Motor neuron (in vitro differentiated cells): ENCODE results near the gene TBRG4. TPM values are rescaled to one million over a fixed set of nuclear protein-coding genes. Genes with fewer than 3 reads are reported as not detected.
"Not testable (repeated sequence)": the region's sequence is repeated elsewhere in the genome, so short reads cannot be mapped to it uniquely, and the experiment has no call there.

Experiments used
- ATAC-seq, 8 experiments: fragments of 200-7000 bp; cut with Tn5 transposase; replicated peaks in 6 of 8; 2 replicates each; pipeline ENCODE4 v1.8.0; 2021; ENCODE audit warnings: mild to moderate bottlenecking in 8 of 8, moderate library complexity in 8 of 8
- H3K27ac ChIP-seq, 2 donors: fragments of 250-450 bp; sonication (Bioruptor Pico); 2 replicates each; pipeline ENCODE4 v1.9.0; 2021; ENCODE audit warnings: antibody characterized with exemption in 2 of 2, mild to moderate bottlenecking in 2 of 2, moderate library complexity in 1 of 2
- H3K4me1 ChIP-seq, 2 donors: fragments of 250-450 bp; sonication (Bioruptor Pico); replicated peaks in 1 of 2; 2 replicates each; pipeline ENCODE4 v1.6.1; 2021; ENCODE audit warnings: antibody characterized with exemption in 2 of 2, mild to moderate bottlenecking in 2 of 2, moderate library complexity in 1 of 2
- H3K4me3 ChIP-seq, 5 donors: fragments of 250-450 bp; sonication (Bioruptor Pico); 2 replicates each; pipeline ENCODE4 v1.9.0; 2021; ENCODE audit warnings: antibody characterized with exemption in 5 of 5, mild to moderate bottlenecking in 5 of 5, moderate library complexity in 4 of 5
- WGBS, 10 experiments: fragments of 450-650 bp; shearing (Covaris generic); methylation state at CpG; one replicate each; pipeline ENCODE4 v1.0.0; 2022; 5-methylcytosine and 5-hydroxymethylcytosine counted together
- in situ Hi-C, 9 experiments: fragments of 400-800 bp; cut with MboI; loops; one replicate each; pipeline ENCODE4 v1.15.0; 2021; ENCODE audit warnings: low sequenced_read_pairs in 9 of 9, low pct_unique_long_range_greater_than_20kb in 2 of 9; ENCODE audit not compliant: unreplicated experiment in 9 of 9
- total RNA-seq, 8 experiments: library from RNA; unstranded; fragments of 300-600 nt; gene quantifications; 2 replicates each; pipeline versions ENCODE4 v1.2.3 to v1.2.4, GENCODE V29; 2022

Gene TBRG4
- 100 to 1,000 TPM in 1 of 8 experiments, 10 to 100 TPM in 7; 27.4 to 104 (median 44.1) TPM for total RNA-seq

- H3K4me3 ChIP-seq: peak within 1 kb of the TSS; percentile 61 to 78 (median 73)
- peaks cover 12 to 15% of the 10 kb centered on the region in 2 donors for H3K4me1 ChIP-seq
- 0 to 20% (median 0%) methylated on average over 1 to 30 of the region's 64 CpGs; no CpG with 5 or more reads in 1 of the 10 experiments for WGBS, 10 experiments
- peak within 1 kb of the TSS; percentile 92 to 97 for H3K27ac ChIP-seq
- peak; percentile 88 to 97 (median 96) for ATAC-seq
- in situ Hi-C loops: loop anchor here in 2 of 9 experiments (25.0 kb wide), 2 partner anchors 249 to 524 kb away; partner anchors contain the start of gene TMED4 (in 1 of the 2)
These were observed at the start of gene TBRG4 for GRCh38 chr7:45111298-45112223. TBRG4 (minus strand) TSS chr7:45111697; CDS start chr7:45109237, 2,460 bp downstream.

GRCh38 chr7:45161138-45161537 lies 49.6 kb upstream of the TBRG4 start:
- Histone ChIP-seq H3K4me1 (peaks cover 4 to 8% of the 10 kb centered on the region in 2 donors), H3K4me3 (no peak overlapping the region), H3K27ac (no peak overlapping the region)
- ATAC-seq: no peak
- WGBS, 10 experiments: 20% methylated on average over 1 of the region's 4 CpGs; no CpG with 5 or more reads in 9 of the 10 experiments
- in situ Hi-C loops: loop anchor here in 6 of 9 experiments (25.0 kb wide), 2 partner anchors 101 to 701 kb away; partner anchors contain the start of gene CCDC201 (in 5 of the 6)

GRCh38 chr7:45160417-45160881 lies 49.0 kb upstream of the TBRG4 start:
- in situ Hi-C loops: loop anchor here in 6 of 9 experiments (25.0 kb wide), 2 partner anchors 102 to 702 kb away; partner anchors contain the start of gene CCDC201 (in 5 of the 6)
- no peak overlapping the region for H3K4me3 ChIP-seq
- WGBS, 10 experiments: 14 to 61% (median 30%) methylated on average over 1 to 10 of the region's 10 CpGs; no CpG with 5 or more reads in 3 of the 10 experiments
- peak in 3 of 8 experiments; percentile 38 to 48 (median 39) for ATAC-seq
- H3K27ac ChIP-seq: no peak overlapping the region
- peaks cover 4 to 8% of the 10 kb centered on the region in 2 donors for H3K4me1 ChIP-seq

- in situ Hi-C loops: loop anchor here (10.0 to 25.0 kb wide), 5 partner anchors 96 to 706 kb away; partner anchors contain the start of gene CCDC201 (in 5 of the 9)
- peaks cover 4 to 8% of the 10 kb centered on the region in 2 donors for H3K4me1 ChIP-seq
- WGBS, 10 experiments: 29 to 100% (median 80%) methylated on average over 1 to 2 of the region's 4 CpGs; no CpG with 5 or more reads in 5 of the 10 experiments
- ATAC-seq: no peak
- H3K4me3 ChIP-seq: no peak overlapping the region
- no peak overlapping the region for H3K27ac ChIP-seq
These were observed 47.8 kb upstream of the TBRG4 start for GRCh38 chr7:45159296-45159695.

- WGBS, 10 experiments: 0 to 100% (median 100%) methylated on average over 1 of the region's 1 CpG; no CpG with 5 or more reads in 7 of the 10 experiments
- peaks cover 4 to 8% of the 10 kb centered on the region in 2 donors for H3K4me1 ChIP-seq
- in situ Hi-C loops: loop anchor here (10.0 to 25.0 kb wide), 5 partner anchors 96 to 706 kb away; partner anchors contain the start of gene CCDC201 (in 5 of the 9)
- H3K4me3 ChIP-seq: no peak overlapping the region
- ATAC-seq: no peak
- H3K27ac ChIP-seq: no peak overlapping the region
These were observed 47.0 kb upstream of the TBRG4 start for GRCh38 chr7:45158471-45158870.

GRCh38 chr7:45157653-45158401 lies 46.3 kb upstream of the TBRG4 start, which contains the start of gene RAMP3:
RAMP3 (plus strand) TSS chr7:45157791; CDS start chr7:45157829, 38 bp downstream.
- no peak within 1 kb of the TSS for H3K27ac ChIP-seq
- ATAC-seq: peak in 6 of 8 experiments; percentile 18 to 57 (median 25)
- H3K4me1 ChIP-seq: peaks cover 4 to 8% of the 10 kb centered on the region in 2 donors
- WGBS, 10 experiments: 0 to 90% (median 46%) methylated on average over 1 to 14 of the region's 56 CpGs; no CpG with 5 or more reads in 7 of the 10 experiments
- in situ Hi-C loops: loop anchor here (10.0 to 25.0 kb wide), 5 partner anchors 97 to 707 kb away; partner anchors contain the start of gene CCDC201 (in 5 of the 9)
- H3K4me3 ChIP-seq: peak within 1 kb of the TSS in 2 of 5 donors; percentile 8 to 10

- in situ Hi-C loops: loop anchor here (10.0 to 25.0 kb wide), 5 partner anchors 98 to 708 kb away; partner anchors contain the start of gene CCDC201 (in 5 of the 9)
- Histone ChIP-seq H3K4me1 (peaks cover 4 to 8% of the 10 kb centered on the region in 2 donors), H3K4me3 (peak overlapping the region in 2 of 5 donors; percentile 8 to 10), H3K27ac (no peak overlapping the region)
- WGBS, 10 experiments: no CpG with 5 or more reads among the region's 14 CpGs
- no peak for ATAC-seq
These were observed 45.8 kb upstream of the TBRG4 start for GRCh38 chr7:45157286-45157652.

- in situ Hi-C loops: loop anchor here (10.0 to 25.0 kb wide), 5 partner anchors 98 to 708 kb away; partner anchors contain the start of gene CCDC201 (in 5 of the 9)
- H3K4me3 ChIP-seq: no peak overlapping the region
- 60 to 100% (median 95%) methylated on average over 1 to 4 of the region's 8 CpGs; no CpG with 5 or more reads in 3 of the 10 experiments for WGBS, 10 experiments
These were observed 45.2 kb upstream of the TBRG4 start for GRCh38 chr7:45156516-45157272.

GRCh38 chr7:45155941-45156340 lies 44.4 kb upstream of the TBRG4 start:
- ATAC-seq: no peak
- Histone ChIP-seq H3K27ac (no peak overlapping the region), H3K4me1 (peaks cover 4 to 8% of the 10 kb centered on the region in 2 donors), H3K4me3 (no peak overlapping the region)
- in situ Hi-C loops: loop anchor here (10.0 to 25.0 kb wide), 5 partner anchors 99 to 709 kb away; partner anchors contain the start of gene CCDC201 (in 5 of the 9)
- 83 to 100% (median 100%) methylated on average over 1 to 2 of the region's 4 CpGs; no CpG with 5 or more reads in 7 of the 10 experiments for WGBS, 10 experiments

More at GRCh38 chr7:45156516-45157272, 45.2 kb upstream of the TBRG4 start:
- Histone ChIP-seq H3K4me1 (peaks cover 4 to 8% of the 10 kb centered on the region in 2 donors), H3K27ac (no peak overlapping the region)
- no peak for ATAC-seq

GRCh38 chr7:45155357-45155900 lies 43.9 kb upstream of the TBRG4 start:
- WGBS, 10 experiments: 72 to 100% (median 93%) methylated on average over 1 to 5 of the region's 9 CpGs; no CpG with 5 or more reads in 3 of the 10 experiments
- Histone ChIP-seq H3K4me1 (peaks cover 0 to 3% of the 10 kb centered on the region in 2 donors), H3K4me3 (no peak overlapping the region), H3K27ac (no peak overlapping the region)
- no peak for ATAC-seq
- in situ Hi-C loops: loop anchor here (10.0 to 25.0 kb wide), 5 partner anchors 99 to 709 kb away; partner anchors contain the start of gene CCDC201 (in 5 of the 9)

GRCh38 chr7:45153861-45154260 lies 42.4 kb upstream of the TBRG4 start:
- H3K4me3 ChIP-seq, ATAC-seq, H3K27ac ChIP-seq, H3K4me1 ChIP-seq: not testable (repeated sequence)
- 47 to 100% (median 83%) methylated on average over 2 to 8 of the region's 8 CpGs; no CpG with 5 or more reads in 1 of the 10 experiments for WGBS, 10 experiments
- in situ Hi-C loops: loop anchor here (10.0 to 25.0 kb wide), 5 partner anchors 101 to 711 kb away; partner anchors contain the start of gene CCDC201 (in 5 of the 9)
